ENCODE measurements around the gene CIART. TPM values are rescaled to one million over a fixed set of nuclear protein-coding genes. Genes with fewer than 3 reads are reported as not detected.

CIART gene
- total and polyA plus RNA-seq, 2 experiments from 2014 or later = 17.7 to 20.6 TPM

GRCh38 chr1:150280138-150280707, 2.1 kb upstream of the CIART start:
- no peak for TF ChIP-seq CTCF (IDR thresholded peaks at IDR 0.05; ENCODE audit: low read depth, low read length)
- DNase-seq (ENCODE audit: low read depth in 1 of 2, low spot score in 1 of 2) = no peak
- H3K27ac ChIP-seq = no peak overlapping the region
- no peak overlapping the region for H3K4me3 ChIP-seq
- H3K27me3 ChIP-seq = no peaks in the 10 kb centered on the region
- H3K36me3 ChIP-seq = peaks cover 5% of the 10 kb centered on the region
- no peaks in the 10 kb centered on the region for H3K9me3 ChIP-seq (ENCODE audit: low read depth)
- H3K4me1 ChIP-seq (ENCODE audit: low read depth) = peaks cover 6% of the 10 kb centered on the region

- peak; percentile 73 for TF ChIP-seq CTCF (IDR thresholded peaks at IDR 0.05; ENCODE audit: low read depth, low read length)
- peak; percentile 78 to 80 for DNase-seq (ENCODE audit: low read depth in 1 of 2, low spot score in 1 of 2)
- H3K4me1 ChIP-seq (ENCODE audit: low read depth) = peaks cover 6% of the 10 kb centered on the region
Observed at GRCh38 chr1:150281221-150281757, 1.1 kb upstream of the CIART start.

GRCh38 chr1:150282558-150282958, 204 bp downstream of the CIART start:
- H3K27ac ChIP-seq = peak overlapping the region; percentile 18
- H3K9me3 ChIP-seq (ENCODE audit: low read depth) = no peaks in the 10 kb centered on the region
- H3K27me3 ChIP-seq = no peaks in the 10 kb centered on the region
- H3K4me3 ChIP-seq = peak overlapping the region; percentile 34
- DNase-seq (ENCODE audit: low read depth in 1 of 2, low spot score in 1 of 2) = no peak
- peaks cover 20% of the 10 kb centered on the region for H3K36me3 ChIP-seq
- peaks cover 6% of the 10 kb centered on the region for H3K4me1 ChIP-seq (ENCODE audit: low read depth)
- TF ChIP-seq CTCF (IDR thresholded peaks at IDR 0.05; ENCODE audit: low read depth, low read length) = no peak

More at GRCh38 chr1:150281221-150281757, 1.1 kb upstream of the CIART start:
- Histone ChIP-seq H3K27ac (peak overlapping the region; percentile 69), H3K9me3 (ENCODE audit: low read depth) (no peaks in the 10 kb centered on the region), H3K36me3 (peaks cover 7% of the 10 kb centered on the region), H3K27me3 (no peaks in the 10 kb centered on the region), H3K4me3 (peak overlapping the region; percentile 34)

GRCh38 chr1:150283260-150283659, 906 bp downstream of the CIART start:
- no peak overlapping the region for H3K27ac ChIP-seq
- peaks cover 6% of the 10 kb centered on the region for H3K4me1 ChIP-seq (ENCODE audit: low read depth)
- DNase-seq (ENCODE audit: low read depth in 1 of 2, low spot score in 1 of 2) = no peak
- no peaks in the 10 kb centered on the region for H3K9me3 ChIP-seq (ENCODE audit: low read depth)
- H3K27me3 ChIP-seq = no peaks in the 10 kb centered on the region
- H3K36me3 ChIP-seq = peaks cover 20% of the 10 kb centered on the region
- peak overlapping the region; percentile 34 for H3K4me3 ChIP-seq
- no peak for TF ChIP-seq CTCF (IDR thresholded peaks at IDR 0.05; ENCODE audit: low read depth, low read length)

- DNase-seq (ENCODE audit: low read depth in 1 of 2, low spot score in 1 of 2) = no peak
- Histone ChIP-seq H3K4me3 (no peak overlapping the region), H3K9me3 (ENCODE audit: low read depth) (no peaks in the 10 kb centered on the region), H3K4me1 (ENCODE audit: low read depth) (peaks cover 6% of the 10 kb centered on the region), H3K36me3 (peaks cover 20% of the 10 kb centered on the region), H3K27me3 (no peaks in the 10 kb centered on the region), H3K27ac (no peak overlapping the region)
- TF ChIP-seq CTCF (IDR thresholded peaks at IDR 0.05; ENCODE audit: low read depth, low read length) = no peak
Observed at GRCh38 chr1:150288382-150288781, 6.0 kb downstream of the CIART start.
